HepG2 (cell line): Measurements from ENCODE around the gene MAGT1. TPM values are rescaled to one million over a fixed set of nuclear protein-coding genes. Genes with fewer than 3 reads are reported as not detected.
A peak's percentile ranks its signal among the peaks of the same experiment; 100 is the strongest.

Source experiments
- JARID2 ChIP-seq: sonication (generic); formaldehyde crosslinking; IDR thresholded peaks from 2 replicates; pipeline ENCODE4 v1.8.1; 2023; ENCODE audit warnings: missing genetic modification reagents, inconsistent platforms; ENCODE audit not compliant: insufficient replicate concordance
- JDP2 ChIP-seq: sonication (generic); formaldehyde crosslinking; IDR thresholded peaks from 2 replicates; pipeline ENCODE4 v1.8.1; 2022; ENCODE audit warnings: missing genetic modification reagents, borderline replicate concordance
- STAT5B ChIP-seq: sonication (generic); formaldehyde crosslinking; IDR thresholded peaks from 2 replicates; pipeline ENCODE4 v1.4.0; 2020; ENCODE audit warnings: missing genetic modification reagents
- TOE1 ChIP-seq: sonication (generic); formaldehyde crosslinking; IDR thresholded peaks from 2 replicates; pipeline ENCODE4 v1.4.0; 2020; ENCODE audit warnings: mild to moderate bottlenecking, missing genetic modification reagents
- TSC22D2 ChIP-seq: sonication (generic); formaldehyde crosslinking; IDR thresholded peaks from 2 replicates; pipeline ENCODE4 v1.5.1; 2020; ENCODE audit warnings: missing genetic modification reagents, mild to moderate bottlenecking, borderline replicate concordance
- YEATS2 ChIP-seq: sonication (generic); formaldehyde crosslinking; IDR thresholded peaks from 2 replicates; pipeline ENCODE4 v1.4.0; 2020; ENCODE audit warnings: missing genetic modification reagents, borderline replicate concordance
- polyA plus RNA-seq, 8 experiments: library from polyadenylated mRNA; depleted of rRNA in 3 of 8; stranded (reverse) in 7 of 8; unstranded in 1 of 8; fragments of >200 nt; fragmentation: Illumina TruSeq in 4 of 8; extraction: Trizol in 4 of 8; gene quantifications; 2 replicates each; pipeline versions ENCODE4 v1.2.1 to v1.2.3, GENCODE V29; 2011 to 2016; ENCODE audit warnings: low read depth in 4 of 8, missing spikeins in 1 of 8, mixed read lengths in 1 of 8; ENCODE audit not compliant: insufficient read depth in 1 of 8
- total RNA-seq, 5 experiments: library from RNA; depleted of rRNA; stranded (reverse); fragments of >200 nt; fragmentation: Illumina TruSeq; extraction: Trizol; gene quantifications; 2 replicates each; pipeline ENCODE4 v1.2.3, GENCODE V29; 2016; ENCODE audit warnings: low read depth in 1 of 5
- TF ChIP-seq, protein P1 (sequence below): sonication (generic); formaldehyde crosslinking; IDR thresholded peaks from 2 replicates; pipeline ENCODE4 v1.4.0; 2020; ENCODE audit warnings: mild to moderate bottlenecking, missing genetic modification reagents
- TF ChIP-seq, protein P2 (sequence below): sonication (generic); formaldehyde crosslinking; IDR thresholded peaks from 2 replicates; pipeline ENCODE4 v1.4.0; 2020; ENCODE audit warnings: missing genetic modification reagents, borderline replicate concordance
- TF ChIP-seq, protein P3 (sequence below): sonication (generic); formaldehyde crosslinking; IDR thresholded peaks from 2 replicates; pipeline ENCODE4 v1.4.0; 2020; ENCODE audit warnings: missing genetic modification reagents, borderline replicate concordance
- TF ChIP-seq, protein P4 (sequence below): sonication (generic); formaldehyde crosslinking; conservative IDR thresholded peaks from 2 replicates; pipeline ENCODE4 v1.8.1; 2023; ENCODE audit warnings: missing genetic modification reagents

Gene MAGT1
- total and polyA plus RNA-seq, 2 of the 13 experiments (the other 11 are each of a cell fraction or from before 2014, with no cell fraction given), result 38.0 to 75.0 TPM

DNA sequence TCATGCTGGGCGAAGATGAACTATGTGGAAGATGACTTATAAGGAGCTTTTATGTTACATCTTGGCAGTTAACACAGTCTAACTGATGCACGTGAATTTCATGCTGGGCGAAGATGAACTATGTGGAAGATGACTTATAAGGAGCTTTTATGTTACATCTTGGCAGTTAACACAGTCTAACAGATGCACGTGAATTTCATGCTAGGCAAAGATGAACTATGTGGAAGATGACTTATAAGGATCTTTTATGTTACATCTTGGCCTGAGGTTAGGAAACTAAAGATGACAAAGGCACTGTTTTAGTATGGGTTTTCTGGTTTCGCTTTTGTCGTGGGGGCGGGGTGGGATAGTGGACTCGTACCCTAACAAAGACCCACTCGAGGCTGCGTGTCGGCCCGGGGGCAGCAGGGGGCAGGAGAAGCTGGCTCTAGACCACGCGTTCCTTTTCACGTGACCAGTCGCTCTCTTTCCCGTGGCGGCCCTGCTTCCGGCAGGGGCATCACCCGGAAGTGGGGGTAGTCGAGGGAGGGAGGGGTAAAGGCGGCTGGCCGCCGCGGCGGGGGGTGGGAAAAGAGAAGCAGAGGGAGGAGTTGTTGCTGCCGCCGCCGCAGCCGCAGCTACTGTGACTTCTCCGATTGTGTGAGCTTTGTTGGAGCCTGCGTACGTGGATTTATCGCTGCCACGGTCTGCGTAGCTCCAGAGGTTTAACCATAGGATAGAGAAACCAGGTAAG is 15.0 kb upstream of the MAGT1 start, which contains the start of gene ATP7A (continued):
- TF ChIP-seq, protein P1, sequence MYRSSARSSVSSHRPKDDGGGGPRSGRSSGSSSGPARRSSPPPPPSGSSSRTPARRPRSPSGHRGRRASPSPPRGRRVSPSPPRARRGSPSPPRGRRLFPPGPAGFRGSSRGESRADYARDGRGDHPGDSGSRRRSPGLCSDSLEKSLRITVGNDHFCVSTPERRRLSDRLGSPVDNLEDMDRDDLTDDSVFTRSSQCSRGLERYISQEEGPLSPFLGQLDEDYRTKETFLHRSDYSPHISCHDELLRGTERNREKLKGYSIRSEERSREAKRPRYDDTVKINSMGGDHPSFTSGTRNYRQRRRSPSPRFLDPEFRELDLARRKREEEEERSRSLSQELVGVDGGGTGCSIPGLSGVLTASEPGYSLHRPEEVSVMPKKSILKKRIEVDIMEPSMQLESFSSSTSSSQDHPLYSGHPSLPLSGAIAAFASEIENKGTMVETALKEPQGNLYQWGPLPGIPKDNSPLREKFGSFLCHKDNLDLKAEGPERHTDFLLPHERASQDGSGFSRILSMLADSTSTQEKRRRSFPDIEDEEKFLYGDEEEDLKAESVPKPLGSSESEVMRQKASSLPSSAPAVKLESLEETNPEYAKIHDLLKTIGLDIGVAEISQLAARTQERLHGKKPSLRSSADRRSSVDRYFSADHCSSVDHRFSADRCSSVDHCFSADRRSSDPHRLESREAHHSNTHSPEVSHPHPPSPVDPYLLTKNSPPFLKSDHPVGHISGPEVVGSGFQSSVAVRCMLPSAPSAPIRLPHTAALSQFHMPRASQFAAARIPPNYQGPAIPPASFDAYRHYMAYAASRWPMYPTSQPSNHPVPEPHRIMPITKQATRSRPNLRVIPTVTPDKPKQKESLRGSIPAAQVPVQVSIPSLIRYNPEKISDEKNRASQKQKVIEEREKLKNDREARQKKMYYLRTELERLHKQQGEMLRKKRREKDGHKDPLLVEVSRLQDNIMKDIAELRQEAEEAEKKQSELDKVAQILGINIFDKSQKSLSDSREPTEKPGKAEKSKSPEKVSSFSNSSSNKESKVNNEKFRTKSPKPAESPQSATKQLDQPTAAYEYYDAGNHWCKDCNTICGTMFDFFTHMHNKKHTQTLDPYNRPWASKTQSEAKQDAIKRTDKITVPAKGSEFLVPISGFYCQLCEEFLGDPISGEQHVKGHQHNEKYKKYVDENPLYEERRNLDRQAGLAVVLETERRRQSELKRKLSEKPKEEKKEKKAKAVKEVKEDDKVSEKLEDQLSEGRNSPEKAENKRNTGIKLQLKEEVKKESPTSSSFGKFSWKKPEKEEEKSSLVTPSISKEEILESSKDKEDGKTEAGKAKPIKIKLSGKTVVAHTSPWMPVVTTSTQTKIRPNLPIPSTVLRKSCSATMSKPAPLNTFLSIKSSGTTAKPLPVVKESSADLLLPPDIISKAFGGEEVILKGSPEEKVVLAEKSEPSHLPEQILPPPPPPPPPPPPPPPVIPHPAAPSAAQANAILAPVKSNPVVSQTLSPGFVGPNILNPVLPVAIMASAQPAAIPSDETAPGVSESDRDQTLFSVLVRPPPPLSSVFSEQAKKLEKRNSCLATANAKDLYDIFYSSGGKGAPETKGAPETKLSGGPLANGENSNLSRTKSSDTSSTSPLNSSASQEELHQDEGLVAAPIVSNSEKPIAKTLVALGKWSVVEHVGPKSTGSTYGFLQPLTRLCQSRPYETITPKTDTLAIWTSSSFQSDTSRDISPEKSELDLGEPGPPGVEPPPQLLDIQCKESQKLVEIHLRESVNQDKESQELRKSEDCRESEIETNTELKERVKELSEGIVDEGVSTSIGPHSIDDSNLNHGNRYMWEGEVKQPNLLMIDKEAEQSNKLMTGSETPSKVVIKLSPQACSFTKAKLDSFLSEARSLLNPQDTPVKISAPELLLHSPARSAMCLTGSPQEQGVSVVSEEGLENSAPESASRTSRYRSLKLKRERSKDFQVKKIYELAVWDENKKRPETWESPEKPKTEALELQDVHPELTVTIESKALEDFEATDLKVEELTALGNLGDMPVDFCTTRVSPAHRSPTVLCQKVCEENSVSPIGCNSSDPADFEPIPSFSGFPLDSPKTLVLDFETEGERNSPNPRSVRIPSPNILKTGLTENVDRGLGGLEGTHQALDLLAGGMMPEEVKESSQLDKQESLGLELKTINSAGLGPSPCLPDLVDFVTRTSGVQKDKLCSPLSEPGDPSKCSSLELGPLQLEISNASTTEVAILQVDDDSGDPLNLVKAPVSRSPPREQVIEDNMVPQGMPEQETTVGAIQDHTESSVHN (CRISPR knock-in tag), result no peak
- TF ChIP-seq JDP2 (CRISPR knock-in tag) (no peak), TSC22D2 (CRISPR knock-in tag) (no peak), TOE1 (CRISPR knock-in tag) (no peak), YEATS2 (peak; percentile 49; the same call in 1 of the 2 replicates), STAT5B (CRISPR knock-in tag) (no peak), JARID2 (CRISPR knock-in tag) (no peak)
- TF ChIP-seq, protein P2, sequence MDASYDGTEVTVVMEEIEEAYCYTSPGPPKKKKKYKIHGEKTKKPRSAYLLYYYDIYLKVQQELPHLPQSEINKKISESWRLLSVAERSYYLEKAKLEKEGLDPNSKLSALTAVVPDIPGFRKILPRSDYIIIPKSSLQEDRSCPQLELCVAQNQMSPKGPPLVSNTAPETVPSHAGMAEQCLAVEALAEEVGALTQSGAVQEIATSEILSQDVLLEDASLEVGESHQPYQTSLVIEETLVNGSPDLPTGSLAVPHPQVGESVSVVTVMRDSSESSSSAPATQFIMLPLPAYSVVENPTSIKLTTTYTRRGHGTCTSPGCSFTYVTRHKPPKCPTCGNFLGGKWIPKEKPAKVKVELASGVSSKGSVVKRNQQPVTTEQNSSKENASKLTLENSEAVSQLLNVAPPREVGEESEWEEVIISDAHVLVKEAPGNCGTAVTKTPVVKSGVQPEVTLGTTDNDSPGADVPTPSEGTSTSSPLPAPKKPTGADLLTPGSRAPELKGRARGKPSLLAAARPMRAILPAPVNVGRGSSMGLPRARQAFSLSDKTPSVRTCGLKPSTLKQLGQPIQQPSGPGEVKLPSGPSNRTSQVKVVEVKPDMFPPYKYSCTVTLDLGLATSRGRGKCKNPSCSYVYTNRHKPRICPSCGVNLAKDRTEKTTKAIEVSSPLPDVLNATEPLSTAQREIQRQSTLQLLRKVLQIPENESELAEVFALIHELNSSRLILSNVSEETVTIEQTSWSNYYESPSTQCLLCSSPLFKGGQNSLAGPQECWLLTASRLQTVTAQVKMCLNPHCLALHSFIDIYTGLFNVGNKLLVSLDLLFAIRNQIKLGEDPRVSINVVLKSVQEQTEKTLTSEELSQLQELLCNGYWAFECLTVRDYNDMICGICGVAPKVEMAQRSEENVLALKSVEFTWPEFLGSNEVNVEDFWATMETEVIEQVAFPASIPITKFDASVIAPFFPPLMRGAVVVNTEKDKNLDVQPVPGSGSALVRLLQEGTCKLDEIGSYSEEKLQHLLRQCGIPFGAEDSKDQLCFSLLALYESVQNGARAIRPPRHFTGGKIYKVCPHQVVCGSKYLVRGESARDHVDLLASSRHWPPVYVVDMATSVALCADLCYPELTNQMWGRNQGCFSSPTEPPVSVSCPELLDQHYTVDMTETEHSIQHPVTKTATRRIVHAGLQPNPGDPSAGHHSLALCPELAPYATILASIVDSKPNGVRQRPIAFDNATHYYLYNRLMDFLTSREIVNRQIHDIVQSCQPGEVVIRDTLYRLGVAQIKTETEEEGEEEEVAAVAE (CRISPR knock-in tag), result no peak
- TF ChIP-seq, protein P3, sequence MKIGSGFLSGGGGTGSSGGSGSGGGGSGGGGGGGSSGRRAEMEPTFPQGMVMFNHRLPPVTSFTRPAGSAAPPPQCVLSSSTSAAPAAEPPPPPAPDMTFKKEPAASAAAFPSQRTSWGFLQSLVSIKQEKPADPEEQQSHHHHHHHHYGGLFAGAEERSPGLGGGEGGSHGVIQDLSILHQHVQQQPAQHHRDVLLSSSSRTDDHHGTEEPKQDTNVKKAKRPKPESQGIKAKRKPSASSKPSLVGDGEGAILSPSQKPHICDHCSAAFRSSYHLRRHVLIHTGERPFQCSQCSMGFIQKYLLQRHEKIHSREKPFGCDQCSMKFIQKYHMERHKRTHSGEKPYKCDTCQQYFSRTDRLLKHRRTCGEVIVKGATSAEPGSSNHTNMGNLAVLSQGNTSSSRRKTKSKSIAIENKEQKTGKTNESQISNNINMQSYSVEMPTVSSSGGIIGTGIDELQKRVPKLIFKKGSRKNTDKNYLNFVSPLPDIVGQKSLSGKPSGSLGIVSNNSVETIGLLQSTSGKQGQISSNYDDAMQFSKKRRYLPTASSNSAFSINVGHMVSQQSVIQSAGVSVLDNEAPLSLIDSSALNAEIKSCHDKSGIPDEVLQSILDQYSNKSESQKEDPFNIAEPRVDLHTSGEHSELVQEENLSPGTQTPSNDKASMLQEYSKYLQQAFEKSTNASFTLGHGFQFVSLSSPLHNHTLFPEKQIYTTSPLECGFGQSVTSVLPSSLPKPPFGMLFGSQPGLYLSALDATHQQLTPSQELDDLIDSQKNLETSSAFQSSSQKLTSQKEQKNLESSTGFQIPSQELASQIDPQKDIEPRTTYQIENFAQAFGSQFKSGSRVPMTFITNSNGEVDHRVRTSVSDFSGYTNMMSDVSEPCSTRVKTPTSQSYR, result peak; percentile 56; the same call in 1 of the 2 replicates
- TF ChIP-seq, protein P4, sequence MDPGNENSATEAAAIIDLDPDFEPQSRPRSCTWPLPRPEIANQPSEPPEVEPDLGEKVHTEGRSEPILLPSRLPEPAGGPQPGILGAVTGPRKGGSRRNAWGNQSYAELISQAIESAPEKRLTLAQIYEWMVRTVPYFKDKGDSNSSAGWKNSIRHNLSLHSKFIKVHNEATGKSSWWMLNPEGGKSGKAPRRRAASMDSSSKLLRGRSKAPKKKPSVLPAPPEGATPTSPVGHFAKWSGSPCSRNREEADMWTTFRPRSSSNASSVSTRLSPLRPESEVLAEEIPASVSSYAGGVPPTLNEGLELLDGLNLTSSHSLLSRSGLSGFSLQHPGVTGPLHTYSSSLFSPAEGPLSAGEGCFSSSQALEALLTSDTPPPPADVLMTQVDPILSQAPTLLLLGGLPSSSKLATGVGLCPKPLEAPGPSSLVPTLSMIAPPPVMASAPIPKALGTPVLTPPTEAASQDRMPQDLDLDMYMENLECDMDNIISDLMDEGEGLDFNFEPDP (CRISPR knock-in tag), result no peak
